PC-3 (cell line): ENCODE results near the gene KRT25. TPM values are rescaled to one million over a fixed set of nuclear protein-coding genes. Genes with fewer than 3 reads are reported as not detected.
A peak's percentile ranks its signal among the peaks of the same experiment; 100 is the strongest.

Experiments
- ATAC-seq: fragments of 200-7000 bp; cut with Tn5 transposase; 2 replicates; pipeline ENCODE4 v1.9.1; 2020; ENCODE audit warnings: mild to moderate bottlenecking, moderate library complexity
- Bru-seq: library from RNA; stranded (reverse); fragments of 400-500 nt; gene quantifications from one replicate; lab custom pipeline; 2021; lab: Mats Ljungman, UMichigan
- BruChase-seq, 2 experiments: library from RNA; stranded (reverse); fragments of 400-500 nt; gene quantifications; one replicate each; lab custom pipeline; 2021; lab: Mats Ljungman, UMichigan
- BruUV-seq: library from RNA; stranded (reverse); fragments of 400-500 nt; replicated peaks from 2 replicates; lab custom pipeline; 2021; lab: Mats Ljungman, UMichigan
- CTCF ChIA-PET: fragments of 300-600 bp; sonication (Branson Sonifier 250); formaldehyde crosslinking; loops from one replicate; lab custom pipeline; 2022; ENCODE audit warnings: antibody characterized with exemption; lab: Charles Lee
- POLR2A ChIA-PET: fragments of 300-600 bp; sonication (Branson Sonifier 250); formaldehyde crosslinking; loops from one replicate; lab custom pipeline; 2022; ENCODE audit warnings: antibody characterized with exemption; ENCODE audit not compliant: unreplicated experiment; lab: Charles Lee
- DNase-seq: peaks from one replicate; pipeline ENCODE4 v3.0.0-alpha.2; 2015
- H2AFZ ChIP-seq: fragments of 300-600 bp; sonication (generic); 2 replicates; pipeline ENCODE4 v1.6.0; 2016; ENCODE audit warnings: antibody characterized with exemption, low read length
- H3F3A ChIP-seq: fragments of 300-600 bp; sonication (generic); one replicate; pipeline ENCODE4 v1.6.0; 2017; ENCODE audit warnings: antibody characterized with exemption, low read length, control low read depth, mild to moderate bottlenecking; ENCODE audit not compliant: unreplicated experiment
- H3K27ac ChIP-seq: fragments of 300-600 bp; sonication (generic); 2 replicates; pipeline ENCODE4 v1.5.1; 2016; ENCODE audit warnings: mild to moderate bottlenecking, low read length
- H3K27me3 ChIP-seq: fragments of 300-600 bp; sonication (generic); 2 replicates; pipeline ENCODE4 v1.6.1; 2016; ENCODE audit warnings: low read length, mixed read lengths
- H3K36me3 ChIP-seq: fragments of 300-600 bp; sonication (generic); 2 replicates; pipeline ENCODE4 v1.6.1; 2016; ENCODE audit warnings: low read depth, mixed run types, low read length, mixed read lengths
- H3K4me1 ChIP-seq: fragments of 300-600 bp; sonication (generic); 2 replicates; pipeline ENCODE4 v1.5.1; 2016; ENCODE audit warnings: low read length; ENCODE audit not compliant: insufficient read depth
- H3K4me2 ChIP-seq: fragments of 300-600 bp; sonication (generic); 2 replicates; pipeline ENCODE4 v1.6.0; 2016; ENCODE audit warnings: low read length
- H3K4me3 ChIP-seq: fragments of 300-600 bp; sonication (generic); 2 replicates; pipeline ENCODE4 v1.5.1; 2016; ENCODE audit warnings: mild to moderate bottlenecking, low read length, mixed read lengths
- H3K79me2 ChIP-seq: fragments of 300-600 bp; sonication (generic); 2 replicates; pipeline ENCODE4 v1.6.1; 2017; ENCODE audit warnings: low read length, mixed read lengths
- H3K9ac ChIP-seq: fragments of 300-600 bp; sonication (generic); 2 replicates; pipeline ENCODE4 v1.6.0; 2016; ENCODE audit warnings: mild to moderate bottlenecking, low read length
- H3K9me2 ChIP-seq: fragments of 300-600 bp; sonication (generic); replicated peaks from 2 replicates; pipeline ENCODE4 v1.6.1; 2016; ENCODE audit warnings: mixed run types, low read length, mixed read lengths
- H3K9me3 ChIP-seq: fragments of 300-600 bp; sonication (generic); 2 replicates; pipeline ENCODE4 v1.6.1; 2016; ENCODE audit warnings: low read length, mixed read lengths
- H4K20me1 ChIP-seq: fragments of 300-600 bp; sonication (generic); 2 replicates; pipeline ENCODE4 v1.6.1; 2016; ENCODE audit warnings: low read length, mixed read lengths
- EZH2 ChIP-seq: fragments of 300-600 bp; sonication (generic); IDR thresholded peaks from one replicate; pipeline ENCODE4 v1.6.1; 2017; ENCODE audit warnings: antibody characterized with exemption, mild to moderate bottlenecking, low read length; ENCODE audit not compliant: unreplicated experiment
- EZH2phosphoT487 ChIP-seq: fragments of 300-600 bp; sonication (generic); IDR thresholded peaks from 2 replicates; pipeline ENCODE4 v1.6.1; 2018; ENCODE audit warnings: mild to moderate bottlenecking, antibody characterized with exemption, low read length, borderline replicate concordance
- intact Hi-C: fragments of 100-400 bp; cut with micrococcal nuclease; formaldehyde crosslinking; loops from 2 replicates; pipeline ENCODE4 v1.9.0; 2023
- long read RNA-seq: library from polyadenylated mRNA; unstranded; transcript quantifications from one replicate; pipeline ENCODE4 v2.0.0, GENCODE V29; 2021; ENCODE audit not compliant: unreplicated experiment
- total RNA-seq: library from RNA; depleted of rRNA; stranded (reverse); fragments of >200 nt; gene quantifications from 2 replicates; pipeline ENCODE4 v1.2.3, GENCODE V29; 2014; rRNA removed
- TF ChIP-seq, protein P1 (sequence below): fragments of 300-600 bp; sonication (generic); conservative IDR thresholded peaks from 2 replicates; pipeline ENCODE4 v1.5.1; 2017; ENCODE audit warnings: antibody characterized with exemption, low read depth, mild to moderate bottlenecking, low read length

KRT25 gene, protein sequence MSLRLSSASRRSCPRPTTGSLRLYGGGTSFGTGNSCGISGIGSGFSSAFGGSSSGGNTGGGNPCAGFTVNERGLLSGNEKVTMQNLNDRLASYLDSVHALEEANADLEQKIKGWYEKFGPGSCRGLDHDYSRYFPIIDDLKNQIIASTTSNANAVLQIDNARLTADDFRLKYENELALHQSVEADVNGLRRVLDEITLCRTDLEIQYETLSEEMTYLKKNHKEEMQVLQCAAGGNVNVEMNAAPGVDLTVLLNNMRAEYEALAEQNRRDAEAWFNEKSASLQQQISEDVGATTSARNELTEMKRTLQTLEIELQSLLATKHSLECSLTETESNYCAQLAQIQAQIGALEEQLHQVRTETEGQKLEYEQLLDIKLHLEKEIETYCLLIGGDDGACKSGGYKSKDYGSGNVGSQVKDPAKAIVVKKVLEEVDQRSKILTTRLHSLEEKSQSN
- total RNA-seq (not detected in 2 replicates), Bru-seq, nascent RNA (not detected), BruChase-seq, experiment 1, labeled RNA remaining after a 6-hour chase (not detected), BruChase-seq, experiment 2, labeled RNA remaining after a 2-hour chase (not detected)
- long read RNA-seq = 0 reads

DNA sequence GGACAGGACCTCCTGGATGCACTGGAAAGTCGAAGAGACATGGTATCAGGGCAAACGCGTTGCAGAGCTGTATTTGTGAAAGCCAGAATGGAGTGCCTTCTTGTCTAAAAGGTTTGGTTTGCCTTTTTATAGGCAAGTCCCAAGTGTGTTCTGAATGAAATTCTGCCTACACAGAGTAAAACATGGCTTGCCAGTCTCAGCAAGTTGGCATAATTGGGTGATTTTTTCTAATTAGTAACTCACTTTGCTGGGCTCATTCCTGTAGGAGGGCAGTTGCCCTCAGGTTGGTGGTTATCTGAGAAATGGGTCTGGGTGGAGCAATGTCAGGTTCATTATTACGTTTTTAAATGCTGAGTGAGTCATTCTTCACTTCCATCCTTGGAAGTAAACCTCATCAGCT, at the start of gene KRT25:
KRT25 (minus strand) TSS at position 101 of the 400 bp plus-strand sequence; CDS start at position 41, 60 bp downstream.
- TF ChIP-seq EZH2 (no peak), EZH2phosphoT487 (no peak)
- TF ChIP-seq, protein P1, sequence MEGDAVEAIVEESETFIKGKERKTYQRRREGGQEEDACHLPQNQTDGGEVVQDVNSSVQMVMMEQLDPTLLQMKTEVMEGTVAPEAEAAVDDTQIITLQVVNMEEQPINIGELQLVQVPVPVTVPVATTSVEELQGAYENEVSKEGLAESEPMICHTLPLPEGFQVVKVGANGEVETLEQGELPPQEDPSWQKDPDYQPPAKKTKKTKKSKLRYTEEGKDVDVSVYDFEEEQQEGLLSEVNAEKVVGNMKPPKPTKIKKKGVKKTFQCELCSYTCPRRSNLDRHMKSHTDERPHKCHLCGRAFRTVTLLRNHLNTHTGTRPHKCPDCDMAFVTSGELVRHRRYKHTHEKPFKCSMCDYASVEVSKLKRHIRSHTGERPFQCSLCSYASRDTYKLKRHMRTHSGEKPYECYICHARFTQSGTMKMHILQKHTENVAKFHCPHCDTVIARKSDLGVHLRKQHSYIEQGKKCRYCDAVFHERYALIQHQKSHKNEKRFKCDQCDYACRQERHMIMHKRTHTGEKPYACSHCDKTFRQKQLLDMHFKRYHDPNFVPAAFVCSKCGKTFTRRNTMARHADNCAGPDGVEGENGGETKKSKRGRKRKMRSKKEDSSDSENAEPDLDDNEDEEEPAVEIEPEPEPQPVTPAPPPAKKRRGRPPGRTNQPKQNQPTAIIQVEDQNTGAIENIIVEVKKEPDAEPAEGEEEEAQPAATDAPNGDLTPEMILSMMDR = no peak
- Histone ChIP-seq H3K79me2 (no peaks in the 10 kb centered on the region), H3K27ac (no peak within 1 kb of the TSS), H3F3A (no peaks in the 10 kb centered on the region), H3K9me3 (no peaks in the 10 kb centered on the region), H3K36me3 (no peaks in the 10 kb centered on the region), H3K9me2 (no peaks in the 10 kb centered on the region), H3K27me3 (no peaks in the 10 kb centered on the region), H4K20me1 (no peaks in the 10 kb centered on the region), H2AFZ (no peak within 1 kb of the TSS), H3K4me3 (no peak within 1 kb of the TSS), H3K9ac (no peak within 1 kb of the TSS), H3K4me2 (no peak within 1 kb of the TSS), H3K4me1 (no peaks in the 10 kb centered on the region)
- ChIA-PET POLR2A (no interaction called here), CTCF (no interaction called here)
- intact Hi-C loops = no loop called here
- no TSS peak for BruUV-seq
- ATAC-seq (no peak), DNase-seq (no peak)

DNA sequence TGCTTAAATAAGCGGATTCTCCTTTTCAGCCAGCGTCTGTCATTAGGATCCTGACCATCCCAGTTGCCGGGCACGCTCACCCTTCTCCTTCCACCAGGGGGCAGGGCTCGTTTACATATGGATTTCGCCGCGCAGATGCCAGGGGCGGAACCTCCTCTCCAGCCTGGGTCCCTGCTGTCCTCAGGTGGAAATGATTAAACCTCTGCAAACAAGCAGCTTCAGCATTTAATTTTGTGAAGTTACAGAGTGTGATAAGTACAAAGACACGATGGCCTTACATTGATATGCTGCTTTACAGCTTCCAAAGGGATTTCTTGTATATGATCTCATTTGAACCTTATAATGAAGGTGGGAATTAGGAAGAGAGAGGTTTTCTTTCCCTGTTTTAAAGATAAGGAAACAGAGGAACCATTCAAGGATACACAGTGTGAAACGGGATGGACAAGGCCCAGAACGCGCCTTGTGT, 48.5 kb upstream of the KRT25 start:
- intact Hi-C loops = loop anchor here (2.0 to 10.0 kb wide), 6 partner anchors 51 to 863 kb away; partner anchors contain the start of gene KRT15
- peaks cover 8% of the 10 kb centered on the region for H3K4me1 ChIP-seq
- H3K4me3 ChIP-seq = no peak overlapping the region
- H3K9me3 ChIP-seq = no peaks in the 10 kb centered on the region
- no peaks in the 10 kb centered on the region for H3K9me2 ChIP-seq
- DNase-seq (peak; percentile 82), ATAC-seq (peak; percentile 85)
- no peaks in the 10 kb centered on the region for H3K79me2 ChIP-seq
- H3F3A ChIP-seq = no peaks in the 10 kb centered on the region
- ChIA-PET POLR2A (interaction anchor here (0.6 kb wide), 1 partner anchor 889 kb away, joined by 7 read pairs; no protein-coding TSS in a partner anchor), CTCF (interaction anchor here (0.5 to 0.8 kb wide), 7 partner anchors 49 to 859 kb away, joined by 3 to 5 read pairs (median 3); no protein-coding TSS in a partner anchor)
- H3K27me3 ChIP-seq = no peaks in the 10 kb centered on the region
- H4K20me1 ChIP-seq = no peaks in the 10 kb centered on the region
- peak overlapping the region; percentile 61 for H3K4me2 ChIP-seq
- H3K9ac ChIP-seq = no peak overlapping the region; the same call in 1 of the 2 replicates
- H2AFZ ChIP-seq = peak overlapping the region; percentile 50; the same call in 1 of the 2 replicates
- no peaks in the 10 kb centered on the region for H3K36me3 ChIP-seq
- BruUV-seq = no TSS peak
- TF ChIP-seq EZH2 (no peak), EZH2phosphoT487 (no peak)
- TF ChIP-seq, protein P1 = peak; percentile 86
- peak overlapping the region; percentile 31; the same call in 1 of the 2 replicates for H3K27ac ChIP-seq
